MG63 (cell line): ENCODE measurements around the gene MCF2L2. TPM values are rescaled to one million over a fixed set of nuclear protein-coding genes. Genes with fewer than 3 reads are reported as not detected.

Source experiments
- DNase-seq: peaks from one replicate; pipeline ENCODE4 v3.0.0-alpha.2; 2020
- H3K27me3 ChIP-seq: fragments of 250-450 bp; sonication (Bioruptor Pico); 2 replicates; pipeline ENCODE4 v1.5.1; 2020; ENCODE audit warnings: mild to moderate bottlenecking, moderate library complexity
- H3K36me3 ChIP-seq: fragments of 250-450 bp; sonication (Bioruptor Pico); 2 replicates; pipeline ENCODE4 v1.5.1; 2020; ENCODE audit warnings: mild to moderate bottlenecking, moderate library complexity
- H3K4me3 ChIP-seq: fragments of 250-450 bp; sonication (Bioruptor Pico); 2 replicates; pipeline ENCODE4 v1.5.1; 2020; ENCODE audit warnings: mild to moderate bottlenecking, moderate library complexity
- H3K9me3 ChIP-seq: fragments of 250-450 bp; sonication (Bioruptor Pico); 2 replicates; pipeline ENCODE4 v1.5.1; 2020; ENCODE audit warnings: mild to moderate bottlenecking, moderate library complexity
- total RNA-seq: library from RNA; depleted of rRNA; stranded (reverse); fragments of >200 nt; shearing (Covaris generic); gene quantifications from 2 replicates; pipeline ENCODE4 v1.2.3, GENCODE V29; 2014; ENCODE audit warnings: low replicate concordance

The MCF2L2 gene
- total RNA-seq, 1 experiment from 2014 or later = not detected

DNA sequence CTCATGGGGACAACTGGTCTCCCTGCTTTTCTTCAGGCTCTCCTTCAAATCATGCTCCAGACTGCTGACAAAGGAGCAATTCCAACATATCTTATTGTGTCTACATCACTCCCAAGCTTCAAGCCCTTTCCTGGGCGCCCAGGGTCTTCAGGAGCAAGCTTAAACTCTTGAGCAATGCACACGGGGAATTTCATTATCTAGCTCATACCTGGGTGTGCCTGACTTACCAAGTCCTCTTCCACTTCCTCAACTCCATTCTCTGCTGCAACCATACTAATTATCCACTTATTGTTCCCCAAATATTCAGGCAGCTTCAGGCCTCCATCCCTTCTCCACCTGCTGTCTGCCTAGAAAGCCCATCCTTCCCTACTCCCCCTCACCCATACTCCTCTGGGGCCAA, 124.7 kb downstream of the MCF2L2 start:
- Histone ChIP-seq H3K4me3 (no peak overlapping the region), H3K27me3 (no peaks in the 10 kb centered on the region), H3K36me3 (no peaks in the 10 kb centered on the region), H3K9me3 (no peaks in the 10 kb centered on the region)
- no peak for DNase-seq

DNA sequence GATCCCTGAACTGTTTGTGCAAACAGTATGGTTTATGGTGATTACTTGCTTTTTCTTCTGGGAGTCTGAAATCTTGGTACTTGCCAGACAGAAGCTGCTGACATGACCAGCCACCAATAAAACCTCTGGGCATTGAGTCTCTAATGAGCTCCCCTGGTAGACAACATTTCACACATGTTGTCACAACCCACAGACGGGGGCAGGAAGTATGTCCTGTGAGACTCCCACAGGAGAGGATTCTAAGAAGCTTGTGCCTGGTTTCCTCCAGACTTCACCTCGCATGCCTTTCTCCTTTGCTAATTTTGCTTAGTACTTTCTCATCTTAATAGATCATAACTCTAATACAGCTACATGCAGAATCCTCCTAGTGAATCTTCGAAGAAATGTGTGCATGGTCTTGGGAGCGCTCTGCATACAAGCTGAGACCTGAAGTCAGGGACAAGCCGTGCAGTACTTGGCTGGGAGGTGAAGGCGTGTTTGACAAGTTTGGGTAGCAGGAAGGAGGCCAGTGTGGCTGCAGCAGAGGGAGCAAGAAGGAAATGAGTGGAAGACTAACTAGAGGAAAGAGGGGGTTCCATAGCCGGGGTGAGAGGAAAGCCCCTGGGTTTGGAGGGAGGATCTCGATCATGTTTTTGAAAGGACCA, 126.4 kb downstream of the MCF2L2 start:
- H3K4me3 ChIP-seq = no peak overlapping the region

DNA sequence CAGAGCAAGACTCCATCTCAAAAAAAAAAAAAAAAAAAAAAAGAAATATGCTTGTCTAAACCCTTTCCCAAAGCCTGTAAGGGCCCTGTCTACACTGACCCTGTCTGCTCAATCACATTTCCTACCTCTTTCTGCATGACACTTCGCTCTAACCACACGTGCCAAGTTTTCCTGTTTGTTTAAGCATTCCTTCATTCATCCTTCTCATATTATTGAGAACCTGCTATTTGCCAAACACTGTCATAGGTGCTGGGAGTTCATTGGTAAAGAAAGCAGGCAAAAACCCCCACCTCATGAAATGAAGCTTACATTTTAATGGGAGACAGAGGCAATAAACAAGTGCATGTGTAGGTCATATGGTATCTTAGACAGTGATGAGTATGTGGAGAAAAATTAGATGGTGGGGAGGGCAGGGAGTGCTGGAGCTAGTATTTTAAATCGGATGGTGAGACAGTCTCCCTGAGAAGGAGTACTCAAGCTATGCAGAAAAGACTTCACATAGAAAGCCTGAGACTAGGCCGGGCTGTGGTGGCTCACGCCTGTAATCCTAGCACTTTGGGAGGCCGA, 127.3 kb downstream of the MCF2L2 start:
- H3K36me3 ChIP-seq = no peaks in the 10 kb centered on the region
- no peak overlapping the region for H3K4me3 ChIP-seq
- no peaks in the 10 kb centered on the region for H3K9me3 ChIP-seq
- H3K27me3 ChIP-seq = no peaks in the 10 kb centered on the region; the same call in 1 of the 2 replicates
- DNase-seq = no peak

More for the DNA sequence above, 126.4 kb downstream of the MCF2L2 start:
- Histone ChIP-seq H3K27me3 (no peaks in the 10 kb centered on the region; the same call in 1 of the 2 replicates), H3K9me3 (no peaks in the 10 kb centered on the region), H3K36me3 (no peaks in the 10 kb centered on the region)
- no peak for DNase-seq

DNA sequence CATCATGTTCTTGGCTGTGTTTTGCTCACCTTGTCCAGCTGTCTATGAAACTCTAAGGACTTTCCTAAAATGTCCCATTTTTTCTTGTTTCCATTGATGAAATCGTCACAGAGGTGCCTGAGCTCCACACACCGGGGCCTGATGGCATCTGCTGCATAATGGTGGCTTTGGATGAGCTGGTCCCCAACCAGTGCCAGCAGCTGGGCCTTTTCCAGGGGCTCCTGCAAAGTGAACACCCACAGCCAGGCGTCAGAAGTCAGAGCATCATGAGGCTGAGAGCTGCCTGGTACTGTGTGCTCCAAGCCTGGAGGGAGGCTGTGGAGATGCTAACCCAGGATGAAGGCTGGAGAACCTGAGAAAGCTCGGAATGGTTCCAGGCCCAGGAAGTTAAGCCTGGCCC, 128.4 kb downstream of the MCF2L2 start:
- no peak for DNase-seq
- no peaks in the 10 kb centered on the region for H3K36me3 ChIP-seq
- H3K9me3 ChIP-seq = no peaks in the 10 kb centered on the region
- no peak overlapping the region for H3K4me3 ChIP-seq
- no peaks in the 10 kb centered on the region; the same call in 1 of the 2 replicates for H3K27me3 ChIP-seq

DNA sequence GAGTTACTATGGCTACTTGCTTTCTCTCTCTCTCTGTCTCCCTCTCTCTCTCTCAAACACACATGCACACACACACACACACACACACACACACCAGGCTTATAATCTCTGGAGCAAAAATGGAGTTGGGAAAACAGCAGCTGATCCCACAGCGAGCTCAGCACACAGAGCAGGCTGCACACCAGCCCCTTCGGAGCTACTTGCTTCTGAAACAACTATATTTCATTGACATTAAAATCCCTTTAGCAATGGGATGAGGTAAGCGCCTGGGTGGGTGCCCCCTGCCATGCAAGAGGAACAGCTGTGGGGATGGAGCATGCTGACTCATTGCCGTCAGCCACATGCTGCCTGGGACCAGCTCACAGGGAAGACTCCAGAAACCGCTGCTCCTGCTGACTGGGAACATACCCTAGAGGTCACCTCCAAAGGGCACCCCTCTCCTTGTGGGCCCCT, 129.7 kb downstream of the MCF2L2 start:
- H3K36me3 ChIP-seq = no peaks in the 10 kb centered on the region
- no peaks in the 10 kb centered on the region for H3K9me3 ChIP-seq
- DNase-seq = peak; percentile 97
- H3K4me3 ChIP-seq = no peak overlapping the region
- H3K27me3 ChIP-seq = no peaks in the 10 kb centered on the region; the same call in 1 of the 2 replicates

DNA sequence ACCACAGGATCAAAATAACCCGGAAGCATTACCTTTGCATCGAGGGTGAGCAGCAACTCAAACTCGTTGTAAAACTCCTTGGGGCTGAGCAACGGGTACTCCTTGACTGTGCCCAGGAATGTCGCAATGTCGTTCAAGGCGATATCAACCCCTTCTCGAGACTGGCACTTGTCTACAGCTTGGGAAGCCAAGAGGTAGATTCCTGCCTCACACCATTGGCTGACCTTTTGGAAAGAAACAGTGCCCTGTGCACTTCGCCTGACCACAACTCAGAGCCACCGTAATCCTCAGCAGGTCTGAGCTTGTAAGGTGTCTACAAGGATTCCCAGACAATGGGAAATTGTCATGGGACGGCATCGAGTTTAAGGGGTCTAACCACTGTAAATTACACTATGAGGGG, 131.5 kb downstream of the MCF2L2 start:
- no peaks in the 10 kb centered on the region for H3K36me3 ChIP-seq
- no peaks in the 10 kb centered on the region; the same call in 1 of the 2 replicates for H3K27me3 ChIP-seq
- no peaks in the 10 kb centered on the region for H3K9me3 ChIP-seq
- no peak overlapping the region for H3K4me3 ChIP-seq
- DNase-seq = no peak

DNA sequence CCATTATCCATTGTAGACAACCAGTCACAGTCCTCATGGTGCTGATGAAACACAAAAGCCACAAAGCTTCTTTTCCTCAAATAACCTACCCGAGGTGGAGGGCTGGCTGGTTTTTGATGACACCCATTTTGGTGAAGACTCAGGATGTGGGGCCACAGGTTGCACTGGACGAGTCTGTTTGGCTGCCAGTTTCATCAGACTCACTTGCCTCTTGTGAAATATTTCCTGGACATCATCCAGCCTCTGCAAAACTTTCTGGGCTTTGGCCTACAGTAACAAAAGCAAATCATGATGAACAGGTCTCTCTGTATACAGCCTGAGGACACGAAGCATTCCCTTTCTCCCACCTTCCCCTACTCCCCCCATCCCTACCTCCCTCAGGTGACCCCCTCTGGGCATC, 133.2 kb downstream of the MCF2L2 start:
- no peak overlapping the region for H3K4me3 ChIP-seq
- no peaks in the 10 kb centered on the region for H3K9me3 ChIP-seq
- no peaks in the 10 kb centered on the region; the same call in 1 of the 2 replicates for H3K27me3 ChIP-seq
- H3K36me3 ChIP-seq = no peaks in the 10 kb centered on the region
- DNase-seq = peak; percentile 67

DNA sequence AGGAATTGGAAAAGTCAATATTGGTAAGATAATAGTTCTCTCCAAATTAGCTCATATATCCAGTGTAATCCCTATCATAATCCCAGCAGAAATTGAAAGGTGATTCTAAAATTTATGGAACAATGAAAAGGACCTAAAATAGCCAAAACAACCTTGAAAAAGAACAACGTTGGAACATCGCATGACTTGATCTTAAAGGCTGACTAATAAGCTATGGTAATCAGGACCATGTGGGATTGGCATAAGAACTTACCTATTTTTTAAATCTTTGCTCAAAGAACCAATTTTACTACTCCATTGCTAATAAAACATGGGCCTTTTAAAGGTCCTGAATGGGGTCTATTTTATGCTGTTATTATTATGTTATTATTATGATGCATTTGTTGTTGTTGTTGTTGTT, 134.5 kb downstream of the MCF2L2 start:
- no peak for DNase-seq
- no peaks in the 10 kb centered on the region; the same call in 1 of the 2 replicates for H3K27me3 ChIP-seq
- no peaks in the 10 kb centered on the region for H3K9me3 ChIP-seq
- no peaks in the 10 kb centered on the region for H3K36me3 ChIP-seq
- H3K4me3 ChIP-seq = no peak overlapping the region

DNA sequence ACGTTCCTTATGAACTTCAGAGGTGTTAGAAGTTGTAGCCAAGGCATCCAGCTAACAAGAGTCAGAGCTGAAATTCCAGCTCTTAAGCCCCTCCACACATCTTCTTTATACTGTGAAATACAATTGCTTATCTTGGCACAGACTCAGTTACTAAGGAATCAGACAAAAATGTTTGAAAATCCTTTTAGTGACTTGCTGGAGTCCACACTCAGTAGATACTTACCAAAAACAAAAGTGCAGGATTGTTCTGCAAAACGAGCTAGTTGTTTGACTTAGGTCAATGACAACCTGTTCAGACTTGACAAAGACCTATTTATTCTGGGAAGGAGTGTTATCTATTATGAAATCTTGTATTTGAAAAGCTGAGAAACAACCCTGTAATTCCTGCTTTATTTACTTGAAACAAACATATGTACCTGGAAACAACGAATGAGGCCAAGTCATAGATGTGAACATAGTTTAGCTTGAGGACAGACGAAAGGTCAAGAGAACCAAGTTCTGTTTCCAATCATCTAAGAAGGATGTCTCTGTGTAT, 136.9 kb downstream of the MCF2L2 start:
- Histone ChIP-seq H3K27me3 (no peaks in the 10 kb centered on the region), H3K36me3 (no peaks in the 10 kb centered on the region), H3K9me3 (no peaks in the 10 kb centered on the region), H3K4me3 (no peak overlapping the region)
- no peak for DNase-seq

DNA sequence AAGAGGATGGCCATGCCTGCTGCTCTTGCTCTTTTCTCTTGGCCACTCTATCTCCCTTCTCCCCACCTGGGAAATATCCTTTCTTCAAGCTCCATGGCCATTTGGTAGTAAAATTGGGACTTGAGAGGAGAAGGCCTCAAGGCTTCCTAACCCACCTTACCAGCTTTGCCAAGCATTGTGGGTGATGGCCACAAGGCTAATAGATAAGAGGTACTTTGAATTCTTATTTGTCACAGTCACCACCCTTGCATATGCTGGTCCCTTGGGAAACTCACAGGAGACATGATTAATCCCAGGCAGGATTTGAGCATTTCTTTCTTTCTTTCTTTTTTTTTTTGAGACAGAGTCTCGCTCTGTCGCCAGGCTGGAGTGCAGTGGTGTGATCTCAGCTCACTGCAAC, 138.2 kb downstream of the MCF2L2 start:
- no peak for DNase-seq
- Histone ChIP-seq H3K9me3 (no peaks in the 10 kb centered on the region), H3K36me3 (no peaks in the 10 kb centered on the region), H3K4me3 (no peak overlapping the region), H3K27me3 (no peaks in the 10 kb centered on the region)

DNA sequence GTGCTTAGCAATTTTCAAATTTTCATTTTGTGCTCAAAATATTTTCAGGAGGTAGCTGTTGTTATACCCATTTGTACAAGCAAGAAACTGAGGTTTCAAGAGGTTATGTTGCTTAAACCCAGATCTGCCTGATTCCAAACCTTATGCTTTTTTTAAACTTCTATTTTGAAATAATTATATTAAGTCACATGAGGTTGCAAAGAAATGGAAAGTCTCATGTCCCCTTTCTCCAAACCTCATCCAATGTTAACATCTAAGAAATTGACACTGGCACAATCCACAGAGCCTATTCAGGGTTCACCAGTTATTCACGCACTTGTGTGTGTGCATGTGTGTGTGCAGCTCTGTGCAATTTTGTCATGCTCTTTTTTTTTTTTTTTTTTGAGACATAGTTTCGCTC, 140.3 kb downstream of the MCF2L2 start:
- Histone ChIP-seq H3K4me3 (no peak overlapping the region), H3K9me3 (no peaks in the 10 kb centered on the region), H3K27me3 (no peaks in the 10 kb centered on the region), H3K36me3 (no peaks in the 10 kb centered on the region)
- no peak for DNase-seq

DNA sequence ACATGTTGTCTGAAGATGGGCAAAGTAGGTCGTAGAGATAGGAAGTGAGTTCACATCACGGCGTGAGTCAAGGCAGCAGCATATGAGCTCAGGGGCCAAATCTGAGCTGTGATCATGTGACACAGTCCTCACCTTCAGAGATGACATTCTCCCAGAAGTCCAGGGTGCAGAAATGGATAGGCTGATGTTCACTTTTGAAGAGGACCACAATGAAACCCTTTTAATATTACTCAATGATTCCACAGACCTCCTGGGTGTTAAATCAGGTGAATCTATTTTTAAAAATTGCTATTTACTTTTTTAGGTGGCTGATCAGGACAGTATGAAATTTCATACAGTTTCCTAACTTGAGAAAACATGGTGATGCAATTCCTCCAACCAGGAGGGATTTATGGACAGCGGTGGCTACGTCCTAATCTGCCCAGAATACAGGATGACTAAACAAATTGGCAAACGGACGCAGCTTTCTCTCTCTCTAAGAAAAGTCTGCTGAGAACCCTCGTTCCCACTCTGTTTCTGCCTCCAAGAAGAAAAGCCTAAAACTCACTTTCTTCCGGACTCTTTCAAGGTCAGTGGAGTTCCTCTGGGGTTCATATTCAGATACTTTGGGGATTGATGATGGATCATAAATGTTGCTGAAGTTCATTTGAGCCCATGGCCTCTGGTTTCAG, 141.0 kb downstream of the MCF2L2 start:
- no peaks in the 10 kb centered on the region for H3K27me3 ChIP-seq

DNA sequence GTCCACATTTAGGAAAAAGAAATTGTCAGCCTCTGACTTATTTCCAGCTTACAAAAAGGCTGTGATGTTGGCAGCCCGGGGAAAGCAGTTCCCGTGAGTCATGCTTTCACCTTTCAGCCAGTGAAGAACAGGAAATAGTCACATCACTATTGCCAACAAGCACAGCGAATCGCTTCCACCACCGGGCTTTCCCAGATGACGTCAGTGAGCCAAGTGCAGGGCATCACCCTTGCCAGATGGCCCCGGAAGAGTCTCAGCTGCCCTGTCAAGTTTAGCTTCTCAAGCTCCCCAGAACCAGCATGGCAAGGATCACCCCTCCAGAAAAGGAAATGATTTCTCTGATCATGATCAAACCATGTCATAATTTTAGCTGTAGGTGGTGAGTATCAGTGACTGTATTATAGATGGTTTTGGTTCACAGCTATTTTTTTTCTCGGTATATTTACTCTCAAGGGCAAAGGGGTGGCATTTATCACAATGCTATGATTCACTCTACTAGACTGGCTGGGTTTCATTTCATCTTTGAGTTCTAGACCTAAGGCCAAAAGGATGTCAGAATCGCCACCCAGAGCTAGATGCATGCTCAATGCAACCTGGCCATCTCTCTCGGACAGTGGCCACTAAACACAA, 142.5 kb downstream of the MCF2L2 start:
- Histone ChIP-seq H3K27me3 (no peaks in the 10 kb centered on the region), H3K36me3 (no peaks in the 10 kb centered on the region), H3K9me3 (no peaks in the 10 kb centered on the region), H3K4me3 (no peak overlapping the region)
- DNase-seq = peak; percentile 98

More for the DNA sequence above, 141.0 kb downstream of the MCF2L2 start:
- H3K9me3 ChIP-seq = no peaks in the 10 kb centered on the region
- H3K4me3 ChIP-seq = no peak overlapping the region
- peak; percentile 79 for DNase-seq
- no peaks in the 10 kb centered on the region for H3K36me3 ChIP-seq

DNA sequence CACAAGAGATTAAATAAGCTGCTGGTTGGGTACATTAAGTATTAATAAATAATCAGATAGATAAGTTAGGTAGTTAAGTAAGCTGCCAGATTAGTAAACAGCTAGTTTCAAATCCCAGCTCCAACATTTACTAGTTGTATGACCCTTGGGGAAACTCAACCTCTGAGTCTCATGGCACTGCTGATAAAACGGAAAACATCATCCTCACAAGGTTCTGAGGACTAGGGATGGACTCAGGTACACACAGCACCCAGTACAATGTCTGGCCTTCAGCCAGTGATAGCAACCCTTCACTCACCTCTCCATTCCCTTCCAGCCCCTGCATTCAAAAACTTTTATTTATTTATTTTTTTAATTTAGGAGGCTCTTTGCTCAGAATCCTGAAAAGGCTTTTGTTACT, 143.1 kb downstream of the MCF2L2 start:
- H3K4me3 ChIP-seq = no peak overlapping the region
- no peak for DNase-seq

DNA sequence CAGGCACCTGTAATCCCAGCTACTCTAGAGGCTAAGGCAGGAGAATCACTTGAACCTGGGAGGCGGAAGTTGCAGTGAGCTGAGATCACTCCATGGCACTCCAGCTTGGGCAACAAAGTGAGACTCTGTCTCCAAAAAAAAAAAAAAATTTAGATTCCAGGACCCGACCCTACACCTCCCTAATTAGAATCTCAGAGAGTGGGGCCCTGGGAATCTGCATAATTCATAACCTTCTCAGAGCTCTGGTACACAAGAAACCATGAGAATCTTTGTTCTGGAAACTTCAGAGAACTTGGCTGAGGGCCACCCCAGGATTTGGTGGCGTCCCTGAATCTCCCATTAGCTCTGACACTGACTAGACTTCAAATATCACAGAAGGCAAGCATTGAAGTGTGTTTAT, 143.8 kb downstream of the MCF2L2 start:
- DNase-seq = no peak
- Histone ChIP-seq H3K9me3 (no peaks in the 10 kb centered on the region), H3K27me3 (no peaks in the 10 kb centered on the region), H3K36me3 (no peaks in the 10 kb centered on the region), H3K4me3 (no peak overlapping the region)

More for the DNA sequence above, 143.1 kb downstream of the MCF2L2 start:
- no peaks in the 10 kb centered on the region for H3K36me3 ChIP-seq
- no peaks in the 10 kb centered on the region for H3K27me3 ChIP-seq
- no peaks in the 10 kb centered on the region for H3K9me3 ChIP-seq

DNA sequence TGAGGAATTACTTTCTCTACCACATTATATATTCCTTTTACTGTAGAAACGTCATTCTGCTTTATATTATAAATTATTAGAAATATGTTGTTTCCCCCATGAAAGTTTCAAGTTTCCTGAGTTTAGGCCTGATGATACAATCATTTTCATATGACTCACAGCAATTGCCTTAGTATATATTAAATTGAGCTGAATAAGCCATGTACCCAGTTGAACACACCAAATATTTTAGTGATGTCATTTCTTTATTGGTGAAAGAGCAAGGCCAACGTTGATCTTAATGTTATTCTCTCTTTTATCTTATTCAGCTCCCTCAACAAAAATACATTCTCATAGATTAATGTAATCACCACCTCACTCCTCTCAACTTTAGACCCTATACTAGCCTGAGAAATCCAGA, 144.5 kb downstream of the MCF2L2 start:
- Histone ChIP-seq H3K4me3 (no peak overlapping the region), H3K9me3 (no peaks in the 10 kb centered on the region)
- no peak for DNase-seq

More for the DNA sequence above, 144.5 kb downstream of the MCF2L2 start:
- H3K36me3 ChIP-seq = no peaks in the 10 kb centered on the region
- H3K27me3 ChIP-seq = no peaks in the 10 kb centered on the region
